Breast epithelium (tissue), 4 donors: ENCODE measurements around the gene CTIF. TPM values are rescaled to one million over a fixed set of nuclear protein-coding genes. Genes with fewer than 3 reads are reported as not detected.

Source experiments
- DNase-seq, 2 donors: peaks; one replicate each; pipeline ENCODE4 v3.0.0-alpha.2; 2019; ENCODE audit warnings: low spot score in 2 of 2
- H3K27ac ChIP-seq, 2 donors: fragments of 200-600 bp; sonication (generic) in 1 of 2; one replicate each; pipeline ENCODE4 v1.5.1; 2016 to 2019; ENCODE audit warnings: mild to moderate bottlenecking in 1 of 2
- H3K27me3 ChIP-seq, 2 donors: fragments of 200-600 bp; sonication (generic) in 1 of 2; one replicate each; pipeline versions ENCODE4 v1.5.1 to v1.6.0; 2017 to 2019; ENCODE audit warnings: control low read depth in 1 of 2, mild to moderate bottlenecking in 1 of 2
- H3K36me3 ChIP-seq: fragments of 200-600 bp; one replicate; pipeline ENCODE4 v1.5.1; 2019
- H3K4me1 ChIP-seq, 2 donors: fragments of 200-600 bp; sonication (generic); one replicate each; pipeline ENCODE4 v1.5.1; 2016 to 2019; ENCODE audit warnings: control low read depth in 1 of 2
- H3K4me3 ChIP-seq, 3 donors: fragments of 200-600 bp; sonication (generic); 1 replicate in 2 of 3; 2 replicates in 1 of 3; pipeline ENCODE4 v1.5.1; 2016 to 2019; ENCODE audit warnings: mild to moderate bottlenecking in 3 of 3, moderate library complexity in 2 of 3
- H3K9me3 ChIP-seq, 2 donors: fragments of 200-600 bp; sonication (generic) in 1 of 2; one replicate each; pipeline ENCODE4 v1.5.1; 2016 to 2019; ENCODE audit warnings: control low read depth in 1 of 2
- POLR2A ChIP-seq: fragments of 450-650 bp; IDR thresholded peaks from one replicate; pipeline ENCODE4 v1.6.1; 2016; ENCODE audit warnings: antibody characterized with exemption, mild to moderate bottlenecking, moderate library complexity
- POLR2AphosphoS5 ChIP-seq, 3 donors: sonication (generic); formaldehyde crosslinking; IDR thresholded peaks; one replicate each; pipeline ENCODE4 v1.6.1; 2017; ENCODE audit warnings: antibody characterized with exemption in 3 of 3
- intact Hi-C: fragments of 100-400 bp; cut with DNase I; formaldehyde crosslinking; loops from one replicate; pipeline ENCODE4 v1.15.1; 2023; ENCODE audit warnings: low total_unique reads
- total RNA-seq, 3 donors: library from RNA; depleted of rRNA; stranded (reverse); fragments of >200 nt; gene quantifications; one replicate each; pipeline ENCODE4 v1.1.0, GENCODE V29; 2016
- TF ChIP-seq, protein P1 (sequence below), 3 donors: fragments of 450-650 bp; IDR thresholded peaks; one replicate each; pipeline ENCODE4 v1.5.1; 2016 to 2017; ENCODE audit warnings: antibody characterized with exemption in 3 of 3, mild to moderate bottlenecking in 3 of 3, moderate library complexity in 3 of 3

The CTIF gene
- total RNA-seq, 3 donors from 2014 or later, result 28.8 to 78.9 (median 32.6) TPM

DNA sequence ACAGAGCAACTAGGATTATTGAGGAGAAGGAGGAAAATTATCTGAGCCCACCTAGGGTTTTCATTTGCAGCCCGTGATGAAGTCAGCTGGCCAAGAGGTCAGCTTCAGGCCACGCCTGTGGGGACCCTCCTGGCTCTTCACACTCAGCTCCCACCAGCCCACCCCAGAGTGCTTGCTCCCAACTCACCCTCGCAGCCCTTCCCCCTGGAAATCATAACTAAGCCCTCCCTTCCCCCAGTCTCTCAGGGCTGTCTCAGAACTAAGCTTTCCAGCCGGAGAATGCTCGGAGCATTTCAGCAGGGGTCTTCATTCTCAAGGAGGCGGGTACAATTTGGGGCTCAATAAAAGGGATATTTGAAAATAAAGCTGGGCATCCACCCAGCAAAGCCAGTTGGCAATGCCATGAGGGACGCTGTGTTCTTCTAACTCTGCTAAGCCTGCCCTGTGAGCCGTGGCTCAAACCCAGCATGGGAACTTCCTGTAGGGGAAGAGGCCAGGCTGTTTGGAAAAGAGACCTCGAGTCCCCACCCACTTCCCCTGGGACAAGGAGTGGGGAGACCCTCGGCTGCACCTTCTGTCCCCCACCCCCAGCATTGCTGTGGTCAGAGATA, 194.9 kb downstream of the CTIF start:
- Histone ChIP-seq H3K36me3 (no peaks in the 10 kb centered on the region), H3K27me3 (no peaks in the 10 kb centered on the region), H3K27ac (no peak overlapping the region), H3K4me3 (no peak overlapping the region), H3K9me3 (no peaks in the 10 kb centered on the region), H3K4me1 (peaks cover 0 to 6% of the 10 kb centered on the region in 2 donors)
- TF ChIP-seq POLR2AphosphoS5 (IDR thresholded peaks at IDR 0.05) (no peak), POLR2A (no peak)
- TF ChIP-seq, protein P1, sequence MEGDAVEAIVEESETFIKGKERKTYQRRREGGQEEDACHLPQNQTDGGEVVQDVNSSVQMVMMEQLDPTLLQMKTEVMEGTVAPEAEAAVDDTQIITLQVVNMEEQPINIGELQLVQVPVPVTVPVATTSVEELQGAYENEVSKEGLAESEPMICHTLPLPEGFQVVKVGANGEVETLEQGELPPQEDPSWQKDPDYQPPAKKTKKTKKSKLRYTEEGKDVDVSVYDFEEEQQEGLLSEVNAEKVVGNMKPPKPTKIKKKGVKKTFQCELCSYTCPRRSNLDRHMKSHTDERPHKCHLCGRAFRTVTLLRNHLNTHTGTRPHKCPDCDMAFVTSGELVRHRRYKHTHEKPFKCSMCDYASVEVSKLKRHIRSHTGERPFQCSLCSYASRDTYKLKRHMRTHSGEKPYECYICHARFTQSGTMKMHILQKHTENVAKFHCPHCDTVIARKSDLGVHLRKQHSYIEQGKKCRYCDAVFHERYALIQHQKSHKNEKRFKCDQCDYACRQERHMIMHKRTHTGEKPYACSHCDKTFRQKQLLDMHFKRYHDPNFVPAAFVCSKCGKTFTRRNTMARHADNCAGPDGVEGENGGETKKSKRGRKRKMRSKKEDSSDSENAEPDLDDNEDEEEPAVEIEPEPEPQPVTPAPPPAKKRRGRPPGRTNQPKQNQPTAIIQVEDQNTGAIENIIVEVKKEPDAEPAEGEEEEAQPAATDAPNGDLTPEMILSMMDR (IDR thresholded peaks at IDR 0.05), result no peak
- no peak for DNase-seq
- intact Hi-C loops, result no loop called here

- TF ChIP-seq, protein P1 (IDR thresholded peaks at IDR 0.05), result no peak
- no peak for TF ChIP-seq POLR2AphosphoS5 (IDR thresholded peaks at IDR 0.05)
- Histone ChIP-seq H3K9me3 (no peaks in the 10 kb centered on the region), H3K4me3 (no peak overlapping the region), H3K36me3 (no peaks in the 10 kb centered on the region), H3K27ac (no peak overlapping the region), H3K27me3 (no peaks in the 10 kb centered on the region), H3K4me1 (peaks cover 0 to 6% of the 10 kb centered on the region in 2 donors)
- no peak for DNase-seq
- intact Hi-C loops, result no loop called here
These were observed 195.6 kb downstream of the CTIF start for GRCh38 chr18:48734460-48734859.

DNA sequence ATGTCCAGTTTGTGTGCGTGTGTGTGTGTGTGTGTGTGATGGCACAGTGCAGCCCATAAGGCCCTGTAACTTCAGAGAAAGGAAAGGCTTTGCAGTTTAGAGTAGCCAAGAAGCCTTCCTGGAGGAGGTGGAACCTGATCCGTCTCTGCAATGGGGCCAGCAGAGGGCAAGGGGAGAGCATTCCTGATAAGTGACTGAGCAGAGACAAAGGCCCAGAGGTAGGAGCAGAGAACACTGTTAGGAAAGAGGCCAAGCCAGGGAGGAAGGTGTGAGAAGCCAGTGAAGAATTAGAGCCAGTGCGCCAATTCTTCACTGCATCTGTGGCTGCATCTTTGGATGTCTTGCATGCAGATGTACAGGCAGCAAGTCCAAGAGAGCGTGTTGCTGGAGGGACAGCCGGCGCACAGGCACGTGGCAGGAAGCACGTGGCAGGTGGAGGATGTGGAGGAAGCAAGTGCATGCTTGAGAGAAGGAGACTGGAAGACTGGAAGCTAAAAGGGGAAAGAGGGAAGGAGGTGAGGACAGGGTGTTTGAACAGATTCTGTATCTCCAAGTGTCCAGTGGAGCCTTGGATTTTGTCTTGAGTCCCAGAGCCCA, 196.3 kb downstream of the CTIF start:
- Histone ChIP-seq H3K4me3 (no peak overlapping the region), H3K36me3 (no peaks in the 10 kb centered on the region), H3K4me1 (peaks cover 0 to 6% of the 10 kb centered on the region in 2 donors), H3K27ac (no peak overlapping the region), H3K27me3 (no peaks in the 10 kb centered on the region), H3K9me3 (no peaks in the 10 kb centered on the region)
- TF ChIP-seq POLR2AphosphoS5 (IDR thresholded peaks at IDR 0.05) (no peak), POLR2A (no peak)
- TF ChIP-seq, protein P1 (IDR thresholded peaks at IDR 0.05), result no peak
- no peak for DNase-seq
- intact Hi-C loops, result loop anchor here (1.0 kb wide), 1 partner anchor 52 kb away; no protein-coding TSS in a partner anchor

DNA sequence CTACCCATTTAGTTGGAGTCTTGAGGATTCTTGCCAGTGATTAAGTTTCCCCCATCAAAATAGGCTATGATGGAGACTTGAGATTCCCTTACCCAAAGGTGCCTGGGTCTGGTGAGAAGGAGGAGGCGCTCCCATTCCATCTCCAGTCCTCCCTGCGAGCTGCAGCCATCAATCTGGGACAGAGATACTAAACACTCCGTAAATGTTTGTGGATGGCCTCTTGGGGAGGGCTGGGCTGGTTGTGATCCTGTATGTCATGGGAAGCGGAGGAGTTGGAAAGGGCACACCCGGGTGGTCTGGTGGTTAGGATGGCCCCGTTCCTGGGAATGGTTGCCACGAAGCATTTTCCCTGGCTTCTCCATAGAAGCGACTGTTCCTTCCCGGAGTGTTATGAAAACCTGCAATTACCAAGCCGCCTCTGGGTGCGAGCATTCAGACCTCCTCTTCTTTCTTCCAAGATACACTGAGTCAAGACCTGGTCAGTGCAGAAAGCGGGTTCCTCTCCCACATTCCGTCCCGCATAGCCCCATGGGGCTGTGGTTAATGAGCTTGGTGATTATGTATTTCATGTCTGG, 196.9 kb downstream of the CTIF start:
- H3K27me3 ChIP-seq, result no peaks in the 10 kb centered on the region
- peaks cover 0 to 6% of the 10 kb centered on the region in 2 donors for H3K4me1 ChIP-seq
- no peaks in the 10 kb centered on the region for H3K9me3 ChIP-seq
- intact Hi-C loops, result loop anchor here (1.0 kb wide), 1 partner anchor 52 kb away; no protein-coding TSS in a partner anchor
- no peak overlapping the region for H3K4me3 ChIP-seq
- DNase-seq, result no peak
- no peak for TF ChIP-seq POLR2A
- TF ChIP-seq POLR2AphosphoS5 (IDR thresholded peaks at IDR 0.05), result no peak
- TF ChIP-seq, protein P1 (IDR thresholded peaks at IDR 0.05), result no peak
- H3K36me3 ChIP-seq, result no peaks in the 10 kb centered on the region
- H3K27ac ChIP-seq, result no peak overlapping the region
